Measurements from ENCODE around the gene ACADVL. TPM values are rescaled to one million over a fixed set of nuclear protein-coding genes. Genes with fewer than 3 reads are reported as not detected.

ACADVL gene
- total RNA-seq, 2 donors from 2014 or later, result 369 to 471 TPM

DNA sequence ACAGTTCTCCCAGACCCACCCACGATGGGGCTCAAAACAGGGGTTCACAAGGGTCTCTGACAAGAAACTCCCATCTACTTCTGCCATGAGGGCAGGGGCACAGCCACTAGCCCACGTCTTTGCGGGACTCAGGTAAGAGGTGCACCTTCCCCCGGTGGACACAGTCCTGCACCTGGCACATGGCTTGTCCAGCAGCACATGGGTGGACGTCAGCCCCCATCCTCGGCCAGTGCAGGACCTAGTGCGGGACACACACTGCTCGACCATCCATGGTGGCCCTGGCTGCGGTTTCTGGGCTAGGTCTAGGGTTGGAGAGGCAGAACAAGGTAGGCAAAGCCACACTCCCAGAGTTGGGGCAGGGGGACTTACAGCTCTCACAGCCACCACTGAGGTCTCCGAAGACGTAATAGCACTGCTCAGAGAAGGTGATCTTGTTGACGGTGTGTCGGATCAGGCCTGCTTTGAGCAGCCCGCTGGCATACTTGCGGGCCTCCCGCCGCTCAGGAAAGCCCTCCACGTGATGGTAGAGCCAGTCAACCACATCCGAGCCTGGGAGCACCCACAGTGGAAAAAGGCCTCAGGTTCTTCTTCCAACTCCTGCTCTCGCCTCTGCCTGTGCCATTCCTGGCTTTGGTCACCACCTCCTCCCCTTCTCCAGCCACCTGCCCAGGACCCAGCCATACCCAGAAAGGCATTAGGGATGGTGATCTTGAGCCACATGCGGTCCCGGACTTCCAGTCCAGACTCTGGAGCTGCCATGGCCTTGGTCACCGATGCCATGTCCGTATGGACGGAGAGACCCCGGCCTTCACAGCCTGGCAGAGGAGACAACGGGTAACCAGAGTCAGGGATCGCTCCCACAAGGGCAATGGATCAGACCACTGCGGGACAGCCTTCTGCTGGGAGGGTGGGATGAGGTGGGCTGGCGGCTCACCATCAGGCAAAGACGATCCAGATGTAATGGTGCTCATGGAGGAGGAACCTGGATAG lies 7.3 kb downstream of the ACADVL start:
- H3K4me1 ChIP-seq (ENCODE audit: control insufficient read depth in 1 of 2, low read depth in 2 of 2), result peaks cover 0 to 7% of the 10 kb centered on the region in 2 donors
- no peak overlapping the region for H3K27ac ChIP-seq
- no peak overlapping the region for H3K4me3 ChIP-seq
- H3K36me3 ChIP-seq, result peaks cover 63% of the 10 kb centered on the region
- TF ChIP-seq, protein P1, sequence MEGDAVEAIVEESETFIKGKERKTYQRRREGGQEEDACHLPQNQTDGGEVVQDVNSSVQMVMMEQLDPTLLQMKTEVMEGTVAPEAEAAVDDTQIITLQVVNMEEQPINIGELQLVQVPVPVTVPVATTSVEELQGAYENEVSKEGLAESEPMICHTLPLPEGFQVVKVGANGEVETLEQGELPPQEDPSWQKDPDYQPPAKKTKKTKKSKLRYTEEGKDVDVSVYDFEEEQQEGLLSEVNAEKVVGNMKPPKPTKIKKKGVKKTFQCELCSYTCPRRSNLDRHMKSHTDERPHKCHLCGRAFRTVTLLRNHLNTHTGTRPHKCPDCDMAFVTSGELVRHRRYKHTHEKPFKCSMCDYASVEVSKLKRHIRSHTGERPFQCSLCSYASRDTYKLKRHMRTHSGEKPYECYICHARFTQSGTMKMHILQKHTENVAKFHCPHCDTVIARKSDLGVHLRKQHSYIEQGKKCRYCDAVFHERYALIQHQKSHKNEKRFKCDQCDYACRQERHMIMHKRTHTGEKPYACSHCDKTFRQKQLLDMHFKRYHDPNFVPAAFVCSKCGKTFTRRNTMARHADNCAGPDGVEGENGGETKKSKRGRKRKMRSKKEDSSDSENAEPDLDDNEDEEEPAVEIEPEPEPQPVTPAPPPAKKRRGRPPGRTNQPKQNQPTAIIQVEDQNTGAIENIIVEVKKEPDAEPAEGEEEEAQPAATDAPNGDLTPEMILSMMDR (IDR thresholded peaks at IDR 0.05), result no peak
- DNase-seq (ENCODE audit: low spot score) (no peak), ATAC-seq (ENCODE audit: insufficient number of reproducible peaks, low FRiP score, low read depth) (no peak)
- no peaks in the 10 kb centered on the region for H3K27me3 ChIP-seq (replicated peaks; ENCODE audit: insufficient read depth)
- no peaks in the 10 kb centered on the region for H3K9me3 ChIP-seq

DNA sequence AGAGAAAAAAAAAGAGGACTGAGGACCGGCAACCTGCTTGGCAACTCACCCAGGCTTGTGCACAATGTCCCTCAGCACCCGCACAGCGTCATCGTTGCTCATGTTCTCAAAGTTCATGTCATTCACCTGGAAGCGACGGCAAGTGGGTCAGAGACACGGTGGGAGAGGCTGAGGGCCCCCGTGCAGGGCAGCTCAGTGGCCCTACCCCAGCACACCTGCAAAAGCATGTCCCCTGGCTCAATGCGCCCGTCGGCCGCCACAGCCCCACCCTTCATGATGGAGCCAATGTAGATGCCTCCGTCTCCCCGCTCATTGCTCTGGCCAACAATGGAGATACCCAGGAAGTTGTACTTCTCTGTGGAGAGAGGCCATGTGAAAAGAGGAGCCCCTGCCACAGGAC lies 9.2 kb downstream of the ACADVL start:
- H3K4me1 ChIP-seq (ENCODE audit: control insufficient read depth in 1 of 2, low read depth in 2 of 2), result peaks cover 10 to 24% of the 10 kb centered on the region in 2 donors
- H3K9me3 ChIP-seq, result no peaks in the 10 kb centered on the region
- no peak overlapping the region for H3K4me3 ChIP-seq
- H3K27ac ChIP-seq, result no peak overlapping the region
- H3K27me3 ChIP-seq (replicated peaks; ENCODE audit: insufficient read depth), result no peaks in the 10 kb centered on the region
- DNase-seq (ENCODE audit: low spot score), result no peak
- TF ChIP-seq, protein P1 (IDR thresholded peaks at IDR 0.05), result no peak
- ATAC-seq (ENCODE audit: insufficient number of reproducible peaks, low FRiP score, low read depth), result no peak
- H3K36me3 ChIP-seq, result peaks cover 54% of the 10 kb centered on the region

DNA sequence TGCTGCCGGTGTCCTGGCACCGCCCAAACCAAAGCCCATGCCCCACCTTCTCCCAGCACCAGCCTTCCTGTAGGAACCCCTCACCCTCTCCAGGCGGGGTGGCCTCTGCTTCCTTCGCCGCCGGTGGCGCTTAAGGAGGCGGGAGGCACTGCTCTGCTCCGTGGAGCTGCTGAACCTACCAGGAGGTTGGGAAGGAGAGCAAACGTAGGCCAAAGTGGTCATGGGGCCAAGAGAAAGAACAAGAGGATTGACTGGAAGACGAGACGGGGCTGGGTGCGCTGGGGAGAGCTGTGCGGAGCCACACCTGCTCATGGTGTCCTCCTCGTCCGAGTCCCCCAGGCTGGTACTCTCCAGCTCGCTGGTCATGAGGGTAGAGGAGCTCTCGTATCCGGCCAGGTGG lies 9.8 kb downstream of the ACADVL start:
- DNase-seq (ENCODE audit: low spot score) (no peak), ATAC-seq (ENCODE audit: insufficient number of reproducible peaks, low FRiP score, low read depth) (no peak)
- Histone ChIP-seq H3K27me3 (replicated peaks; ENCODE audit: insufficient read depth) (no peaks in the 10 kb centered on the region), H3K4me3 (no peak overlapping the region), H3K27ac (no peak overlapping the region), H3K4me1 (ENCODE audit: control insufficient read depth in 1 of 2, low read depth in 2 of 2) (peaks cover 10 to 24% of the 10 kb centered on the region in 2 donors), H3K9me3 (no peaks in the 10 kb centered on the region), H3K36me3 (peaks cover 54% of the 10 kb centered on the region)
- TF ChIP-seq, protein P1 (IDR thresholded peaks at IDR 0.05), result no peak

DNA sequence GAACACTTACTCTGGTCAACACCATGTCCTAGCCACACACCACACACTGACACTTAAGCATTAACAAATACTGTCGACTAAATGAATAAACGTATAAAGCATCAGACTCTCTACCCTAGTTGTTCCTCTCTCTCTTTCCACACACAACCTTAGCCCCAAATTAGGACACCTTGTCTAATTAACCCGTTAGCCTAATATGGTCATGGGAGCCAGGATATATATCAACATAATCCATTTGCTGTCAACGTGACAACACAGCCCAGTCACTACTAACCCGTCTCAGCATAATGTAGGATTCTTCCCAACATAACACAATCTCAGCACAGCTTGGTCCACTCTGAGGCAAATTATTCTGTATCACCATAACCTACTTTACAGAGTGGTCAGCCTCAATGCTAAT lies 12.4 kb downstream of the ACADVL start:
- Histone ChIP-seq H3K4me1 (ENCODE audit: control insufficient read depth in 1 of 2, low read depth in 2 of 2) (peaks cover 14 to 29% of the 10 kb centered on the region in 2 donors), H3K9me3 (no peaks in the 10 kb centered on the region), H3K36me3 (peaks cover 35% of the 10 kb centered on the region), H3K4me3 (no peak overlapping the region), H3K27ac (no peak overlapping the region), H3K27me3 (replicated peaks; ENCODE audit: insufficient read depth) (no peaks in the 10 kb centered on the region)
- ATAC-seq (ENCODE audit: insufficient number of reproducible peaks, low FRiP score, low read depth), result no peak
- DNase-seq (ENCODE audit: low spot score), result no peak
- TF ChIP-seq, protein P1 (IDR thresholded peaks at IDR 0.05), result no peak

DNA sequence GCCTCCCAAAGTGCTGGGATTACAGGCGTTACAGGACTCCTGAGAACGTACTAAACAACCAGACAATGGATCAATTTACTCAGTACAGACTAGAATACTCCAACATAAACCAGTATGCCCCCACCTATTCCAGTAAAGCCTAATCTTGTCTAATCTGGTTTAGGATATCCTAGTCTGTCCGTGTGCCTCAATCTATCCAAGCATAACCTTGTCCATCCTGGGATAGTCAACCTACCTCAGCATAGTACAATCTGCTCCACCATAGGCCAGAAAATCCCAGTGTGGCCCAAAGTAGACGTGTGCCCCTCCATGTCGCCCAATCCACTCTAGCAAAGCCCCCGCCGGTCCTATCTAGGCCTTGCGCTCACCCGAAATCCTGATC lies 14.0 kb downstream of the ACADVL start:
- Histone ChIP-seq H3K27me3 (replicated peaks; ENCODE audit: insufficient read depth) (no peaks in the 10 kb centered on the region), H3K27ac (peak overlapping the region; percentile 58), H3K9me3 (no peaks in the 10 kb centered on the region), H3K4me1 (ENCODE audit: control insufficient read depth in 1 of 2, low read depth in 2 of 2) (peaks cover 18 to 35% of the 10 kb centered on the region in 2 donors), H3K4me3 (peak overlapping the region; percentile 82), H3K36me3 (peaks cover 22% of the 10 kb centered on the region)
- no peak for DNase-seq (ENCODE audit: low spot score)
- TF ChIP-seq, protein P1 (IDR thresholded peaks at IDR 0.05), result no peak
- ATAC-seq (ENCODE audit: insufficient number of reproducible peaks, low FRiP score, low read depth), result no peak
